ENCODE measurements around the gene GNAS-AS1.

The GNAS-AS1 gene

DNA sequence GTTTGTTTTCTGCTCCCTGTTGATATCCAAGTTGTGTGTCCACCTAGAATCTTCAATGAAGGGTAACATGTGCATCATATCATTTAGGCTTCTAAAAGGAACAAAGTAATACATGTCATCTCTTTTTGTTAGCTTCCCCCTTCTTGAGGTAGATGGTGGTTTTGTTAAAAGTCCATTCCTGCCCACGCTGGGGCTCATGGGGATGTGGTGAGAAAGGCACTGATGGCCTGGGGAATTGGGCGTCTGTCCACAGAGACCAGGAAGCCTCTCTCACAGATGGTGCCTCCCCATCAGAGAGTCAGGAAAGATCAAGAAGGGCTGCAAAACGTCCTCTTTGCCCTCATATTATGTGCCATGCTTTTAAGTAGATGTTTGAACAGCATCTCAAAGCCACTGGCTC, 34.3 kb upstream of the GNAS-AS1 start:
- no peak for DNase-seq

DNA sequence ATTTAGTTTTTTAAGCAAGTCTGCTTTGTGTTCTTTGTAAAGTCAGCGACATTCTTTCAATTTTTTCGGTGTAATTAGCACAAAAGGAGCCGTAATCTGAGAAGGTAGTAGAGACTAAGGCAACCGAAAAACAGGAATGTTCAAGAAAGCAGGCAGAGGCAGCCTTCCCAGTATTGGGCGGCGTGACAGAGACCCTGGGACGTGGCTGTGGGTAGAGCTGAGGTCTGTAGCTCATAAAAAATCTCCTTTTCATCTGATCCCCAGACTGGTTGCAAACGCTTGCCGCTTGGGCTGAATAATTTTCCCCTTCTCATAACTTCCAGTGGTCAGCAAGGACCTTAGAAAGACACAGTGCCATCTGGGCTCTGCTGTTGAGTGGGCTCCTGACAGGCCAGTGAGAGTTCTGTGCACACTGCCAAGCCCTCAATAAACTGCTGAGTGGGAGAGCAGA, 32.6 kb upstream of the GNAS-AS1 start:
- peak; percentile 83 for DNase-seq

DNA sequence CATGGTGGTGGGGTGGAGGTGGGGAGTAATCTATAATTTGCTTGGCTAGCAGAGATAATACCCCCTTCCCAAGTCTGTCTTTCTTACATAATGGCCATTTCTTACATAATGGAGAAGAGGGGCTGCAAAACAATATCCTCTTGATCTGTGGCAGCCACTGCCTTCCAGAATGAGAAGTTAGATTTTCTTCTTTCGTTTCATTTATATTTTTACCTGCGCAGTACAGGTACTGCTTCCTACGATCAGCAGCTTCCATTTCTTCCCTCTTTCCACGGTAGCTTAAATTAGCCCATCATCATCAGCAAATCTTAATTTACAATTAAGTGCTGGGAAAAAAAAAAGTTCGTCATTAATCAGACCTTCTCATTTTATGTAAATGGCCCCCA, 32.0 kb upstream of the GNAS-AS1 start:
- DNase-seq, result no peak

DNA sequence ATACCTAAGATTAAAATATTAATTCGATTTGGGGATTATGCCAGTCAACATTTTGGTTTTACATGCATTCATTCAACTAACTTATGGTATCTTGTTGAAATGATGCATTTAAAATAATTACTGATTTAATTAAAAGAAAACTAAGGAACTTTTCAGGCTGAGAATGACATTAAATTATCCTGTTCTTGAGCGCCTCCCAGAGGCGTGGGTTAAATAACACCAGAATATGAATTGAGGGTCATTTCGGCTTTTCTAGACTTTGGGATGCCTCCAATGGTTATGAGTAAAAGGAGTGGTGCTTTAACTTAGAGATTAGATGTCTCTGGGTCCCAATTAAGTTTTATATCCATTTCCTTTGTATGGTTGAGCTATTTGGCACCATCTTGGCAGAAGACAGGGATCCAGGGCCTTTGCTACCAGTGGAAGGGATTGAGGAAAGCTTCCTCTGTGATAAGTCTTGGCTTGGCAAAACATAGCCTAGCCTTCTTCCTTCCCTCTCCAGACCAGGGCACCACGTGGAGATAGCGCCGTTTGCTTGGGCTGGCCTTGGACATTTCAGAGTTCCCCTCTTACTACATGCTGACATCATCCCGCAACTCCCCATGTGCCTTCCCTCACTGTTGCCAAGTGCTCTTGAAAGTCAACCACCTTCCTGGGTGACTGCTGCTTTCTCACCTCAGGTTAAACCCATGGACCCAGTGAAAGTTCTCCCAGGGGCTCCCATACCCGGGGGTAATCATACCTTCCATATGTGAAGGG, 30.5 kb upstream of the GNAS-AS1 start:
- DNase-seq, result no peak

DNA sequence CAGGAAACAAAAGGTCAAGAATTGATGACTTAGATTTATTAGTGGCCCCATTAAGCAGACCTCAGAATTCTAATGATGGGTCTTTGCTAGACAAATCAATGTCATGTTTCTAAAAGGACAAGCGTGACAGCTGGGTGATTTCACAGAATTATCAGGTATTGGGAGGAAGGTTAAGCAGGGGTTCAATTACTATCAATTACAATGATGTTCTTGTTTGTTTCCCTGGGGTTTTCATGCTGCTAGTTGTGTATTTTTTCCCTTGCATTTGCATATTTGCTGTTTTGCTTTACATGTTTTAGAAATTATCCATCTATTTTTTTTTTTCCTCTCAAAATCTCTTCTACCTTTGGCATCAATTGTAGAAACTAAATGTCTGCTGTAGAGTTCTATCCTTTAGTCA, 29.7 kb upstream of the GNAS-AS1 start:
- no peak for DNase-seq

DNA sequence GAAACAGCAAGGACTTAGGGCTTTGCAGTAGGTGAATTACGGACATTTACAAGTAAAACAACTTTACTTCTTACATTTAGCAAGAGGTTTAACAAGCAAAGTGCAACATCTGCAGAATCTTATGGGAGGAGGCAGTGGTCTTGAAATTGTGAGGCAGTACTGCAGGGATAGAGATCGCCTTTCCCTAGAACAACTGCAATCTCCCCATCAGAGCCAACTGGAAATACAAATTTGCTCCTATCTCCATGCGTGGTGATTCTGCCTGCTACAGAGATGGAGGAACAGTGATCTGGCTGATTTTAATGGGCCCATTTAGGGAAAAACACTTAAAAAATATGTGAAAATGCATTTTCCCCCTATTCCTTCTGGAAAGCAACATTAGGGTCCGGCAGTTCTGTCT, 27.7 kb upstream of the GNAS-AS1 start:
- DNase-seq, result no peak

DNA sequence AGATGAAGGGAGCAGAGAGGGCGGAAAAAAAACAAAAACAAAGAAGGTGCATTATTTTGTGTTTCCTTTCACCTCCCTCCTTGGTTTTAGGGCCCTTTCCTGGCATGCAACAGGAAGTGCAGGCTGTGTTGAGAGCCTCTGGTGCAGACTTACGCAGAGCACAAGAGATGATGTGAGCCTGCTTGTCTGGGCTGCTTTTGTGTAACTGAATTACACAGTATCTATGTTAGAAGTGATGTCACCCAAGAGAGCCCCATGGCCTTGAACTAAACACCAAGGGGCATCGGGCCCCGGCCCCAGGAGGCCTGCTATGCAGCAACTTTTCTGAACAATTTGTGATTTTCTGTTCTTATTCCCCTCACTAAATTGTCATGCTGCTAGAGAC, 27.3 kb upstream of the GNAS-AS1 start:
- no peak for DNase-seq

DNA sequence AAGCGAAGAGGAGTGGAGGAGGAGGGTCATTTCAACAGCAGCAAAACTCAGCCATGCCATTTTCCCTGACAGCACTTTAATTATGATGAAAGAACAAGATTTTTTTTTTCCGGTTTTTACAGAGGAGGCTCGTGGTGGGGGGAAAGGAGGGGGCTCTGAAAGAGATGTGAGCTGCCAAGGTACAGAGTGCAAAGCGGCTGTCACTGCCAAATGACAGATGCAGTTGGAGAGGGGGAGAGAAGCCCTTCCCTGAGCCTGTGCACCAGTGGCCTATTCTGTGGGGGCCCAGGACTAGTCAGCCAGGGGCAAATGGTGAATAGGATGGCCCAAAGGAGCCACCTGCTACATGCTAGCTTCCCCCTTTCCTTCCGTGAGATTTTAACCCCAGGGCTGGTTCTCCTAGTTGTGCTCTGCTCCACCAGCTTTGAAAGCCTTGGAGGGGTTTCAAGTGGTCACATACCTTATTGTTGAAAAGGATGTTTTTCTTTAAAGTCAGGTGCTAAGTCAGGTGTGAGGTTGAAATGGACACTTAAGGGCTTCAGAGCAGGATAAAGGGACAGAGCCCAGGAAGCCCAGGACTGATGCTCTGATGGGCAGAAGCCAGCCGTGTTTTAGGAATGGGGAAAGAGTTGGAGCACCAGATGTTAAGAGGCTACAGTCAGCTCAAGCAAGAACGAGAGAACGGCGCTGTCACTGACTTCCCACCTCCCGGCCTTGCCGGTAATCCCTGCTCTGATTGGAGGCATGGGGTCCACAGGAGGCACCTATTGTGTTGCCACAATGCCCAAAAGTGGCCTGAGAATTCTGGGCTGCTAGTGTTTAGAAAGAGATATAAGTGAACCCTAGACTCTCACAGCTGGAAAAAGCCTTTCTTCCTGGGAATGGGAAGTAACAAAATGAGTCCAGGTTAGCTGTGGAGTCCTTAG, 26.6 kb upstream of the GNAS-AS1 start:
- DNase-seq, result no peak

DNA sequence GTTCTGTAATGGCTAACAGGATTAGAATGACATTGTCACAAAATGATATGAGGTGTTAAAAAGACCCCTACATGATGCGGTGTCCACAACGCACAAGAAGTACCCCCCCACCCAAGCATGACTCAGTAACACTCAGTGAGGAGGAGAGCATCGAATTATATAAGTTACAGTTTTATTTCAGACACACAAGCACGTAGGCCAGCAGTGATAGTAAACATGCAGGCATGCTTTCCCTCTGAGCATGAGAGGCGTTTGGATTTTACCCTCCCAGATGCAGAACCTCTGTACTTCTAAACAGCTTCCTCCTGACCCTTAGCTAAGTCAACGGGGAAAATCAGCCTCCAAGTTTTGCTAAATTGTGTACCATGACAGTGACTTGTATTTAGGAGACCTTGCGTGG, 25.7 kb upstream of the GNAS-AS1 start:
- DNase-seq, result no peak

DNA sequence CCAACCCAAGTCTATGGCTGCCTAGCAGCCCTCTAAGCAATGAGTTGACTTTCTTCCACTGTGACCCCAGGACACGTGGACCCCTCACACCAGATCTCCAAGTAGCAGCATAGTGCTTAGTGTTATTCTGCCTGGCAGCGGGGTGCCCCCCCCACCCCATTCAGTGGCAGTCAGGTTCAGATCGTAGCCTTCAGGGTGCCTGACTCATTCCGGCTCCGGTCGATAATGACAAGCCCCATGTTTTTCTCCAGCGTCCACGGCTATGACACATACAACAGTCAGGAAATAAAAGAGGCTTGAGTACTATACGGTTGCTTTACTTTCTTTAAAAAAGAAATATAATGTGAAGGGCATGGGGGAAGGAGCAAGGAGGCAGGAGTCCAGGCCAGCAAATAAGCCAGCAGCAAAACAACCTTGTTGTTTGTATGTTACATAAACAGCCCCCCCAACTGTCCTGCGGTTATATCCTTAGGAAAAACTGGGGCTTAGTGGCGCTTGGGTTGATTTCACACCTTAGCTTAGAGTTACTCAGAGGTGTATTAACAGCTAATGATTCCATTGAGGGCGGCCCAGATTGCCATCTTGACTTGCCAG, 24.9 kb upstream of the GNAS-AS1 start:
- DNase-seq, result peak; percentile 58

DNA sequence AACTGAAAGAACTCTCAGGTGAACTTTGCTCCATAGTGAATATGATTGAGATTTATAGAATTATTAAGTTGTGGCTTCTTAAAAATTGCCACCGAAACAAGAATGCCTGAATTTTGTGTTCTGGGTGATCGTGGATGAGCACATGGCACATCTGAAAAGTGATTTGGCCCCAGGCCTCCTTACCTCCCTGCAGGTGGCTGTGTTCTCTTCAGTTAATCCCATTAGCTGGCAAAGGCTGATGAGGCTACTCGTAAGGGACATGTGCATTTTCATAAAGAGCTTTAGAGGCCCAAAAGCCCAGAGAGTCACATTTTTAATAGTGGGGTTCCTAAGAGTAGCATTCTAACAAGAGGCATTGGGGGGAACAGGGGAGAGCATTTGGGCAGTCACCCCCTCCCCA, 24.4 kb upstream of the GNAS-AS1 start:
- no peak for DNase-seq

DNA sequence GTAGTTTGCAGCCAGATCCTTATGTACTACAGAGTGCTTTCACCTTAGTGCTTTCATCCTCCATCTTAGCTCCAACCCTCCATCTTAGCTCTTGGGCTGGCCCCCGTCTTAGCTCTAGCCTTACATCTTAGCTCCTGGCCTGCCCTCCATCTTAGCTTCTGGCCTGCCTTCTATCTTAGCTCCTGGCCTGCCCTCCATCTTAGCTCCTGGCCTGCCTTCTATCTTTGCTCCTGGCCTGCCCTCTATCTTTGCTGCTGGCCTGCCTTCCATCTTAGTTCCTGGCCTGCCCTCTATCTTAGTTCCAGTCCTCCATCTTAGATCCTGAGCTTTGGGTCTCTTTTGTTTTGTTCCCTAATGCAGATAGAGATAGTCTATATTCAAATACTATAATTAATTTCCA, 23.8 kb upstream of the GNAS-AS1 start:
- no peak for DNase-seq

DNA sequence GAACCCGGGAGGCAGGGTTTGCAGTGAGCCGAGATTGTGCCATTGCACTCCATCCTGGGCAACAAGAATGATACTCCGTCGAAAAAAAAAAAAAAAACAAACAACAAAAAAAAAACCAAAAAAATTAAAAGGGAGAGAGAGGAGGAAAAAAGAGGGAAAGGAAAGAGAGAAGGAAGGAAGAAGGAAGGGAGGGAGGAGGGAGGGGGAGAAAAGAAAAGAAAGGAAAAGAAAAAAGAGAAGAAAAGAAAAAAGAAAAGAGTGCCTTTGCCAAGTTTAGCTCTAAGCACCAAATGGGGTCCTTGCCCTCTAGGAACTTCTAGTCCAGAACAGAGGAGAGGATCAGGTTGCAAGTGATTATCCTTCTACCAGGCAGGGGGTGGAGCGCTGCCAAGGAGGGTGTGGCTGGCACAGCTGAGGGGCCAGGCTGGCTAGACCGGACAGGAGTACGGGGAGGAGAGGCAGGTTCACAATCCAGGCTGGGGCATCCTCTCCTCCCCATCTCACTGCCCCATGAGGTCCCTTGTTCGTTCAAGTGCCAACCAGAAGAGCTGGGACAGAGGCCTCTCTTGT, 20.9 kb upstream of the GNAS-AS1 start:
- no peak for DNase-seq

DNA sequence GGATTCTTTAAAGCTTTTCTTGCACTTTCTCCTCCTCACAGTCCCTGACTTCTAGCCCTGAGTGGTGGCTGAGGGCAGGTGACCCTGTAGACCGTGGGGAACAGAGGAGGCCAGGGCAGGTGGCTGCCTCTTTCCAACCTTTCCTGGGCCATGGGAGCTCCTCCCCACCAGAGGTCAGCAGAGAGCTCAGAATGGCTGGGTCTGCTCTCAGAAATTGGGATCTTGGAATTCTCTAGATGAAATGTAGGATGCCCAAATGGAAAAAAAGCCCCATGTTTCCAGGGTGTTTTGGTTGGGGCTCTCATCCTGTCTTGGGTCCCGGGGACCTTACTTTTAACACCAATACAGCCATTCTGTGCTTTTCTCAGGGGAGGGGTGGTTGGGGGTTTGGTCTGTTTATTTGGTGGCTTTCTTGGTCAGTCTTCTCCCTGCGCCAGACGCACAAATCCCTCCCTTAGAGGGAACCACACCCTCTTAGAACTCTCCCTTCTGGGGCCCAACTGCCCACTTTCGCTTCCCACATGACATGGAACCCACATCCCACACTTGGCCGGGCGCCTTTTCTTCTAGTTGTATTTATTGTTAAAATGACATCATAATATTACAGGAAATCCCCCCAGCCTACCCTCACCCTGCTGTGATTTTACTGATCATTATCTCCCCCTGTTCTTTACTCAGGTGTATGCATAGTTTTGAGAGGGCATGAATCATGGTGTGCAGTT, 19.8 kb upstream of the GNAS-AS1 start:
- DNase-seq, result peak; percentile 64

DNA sequence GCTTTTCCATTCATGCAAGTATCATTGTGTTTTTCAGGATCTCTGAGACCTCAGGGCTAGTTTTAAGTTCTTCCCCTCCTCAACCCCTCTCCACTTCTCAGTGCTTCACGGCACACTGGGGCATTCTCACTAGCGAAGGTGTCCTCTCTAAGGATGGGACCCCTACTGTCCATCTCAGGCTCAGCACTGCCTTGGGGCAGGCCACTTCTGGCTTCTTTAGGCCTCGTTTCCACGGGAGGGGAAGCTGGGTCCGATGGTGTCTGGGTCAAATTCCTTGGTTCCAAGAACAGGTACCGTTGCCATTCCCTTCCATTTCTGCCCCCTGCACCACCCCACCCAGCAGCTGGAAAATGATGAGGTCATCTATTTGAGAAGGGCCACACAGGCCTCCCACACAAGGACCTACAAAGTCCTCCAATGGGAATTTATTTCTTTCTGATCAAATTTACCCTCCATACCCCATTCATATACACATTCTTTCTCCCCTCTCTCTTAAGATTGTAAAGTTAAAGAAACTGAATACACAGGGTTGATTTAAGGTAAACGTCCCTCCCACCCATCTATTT, 19.0 kb upstream of the GNAS-AS1 start:
- DNase-seq, result no peak

DNA sequence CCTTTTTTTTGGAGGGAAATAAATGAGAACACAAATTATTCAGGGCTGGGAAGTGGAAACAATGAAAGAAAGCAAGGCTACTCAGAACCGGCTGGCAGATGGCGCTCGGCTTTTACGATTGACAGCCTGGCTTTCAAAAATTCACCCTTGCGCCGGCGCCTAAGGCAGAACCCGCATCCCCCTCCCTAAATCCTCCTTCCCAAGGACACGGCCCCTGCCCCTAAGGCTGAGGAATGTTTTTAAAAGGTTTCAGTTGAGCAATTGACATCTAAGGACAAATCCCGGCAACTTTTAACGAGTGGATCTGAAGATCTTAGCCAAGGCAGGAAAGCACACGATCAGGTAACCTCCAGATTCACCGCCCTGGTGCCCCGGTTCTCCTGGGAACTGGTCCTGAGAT, 18.1 kb upstream of the GNAS-AS1 start:
- DNase-seq, result peak; percentile 26

DNA sequence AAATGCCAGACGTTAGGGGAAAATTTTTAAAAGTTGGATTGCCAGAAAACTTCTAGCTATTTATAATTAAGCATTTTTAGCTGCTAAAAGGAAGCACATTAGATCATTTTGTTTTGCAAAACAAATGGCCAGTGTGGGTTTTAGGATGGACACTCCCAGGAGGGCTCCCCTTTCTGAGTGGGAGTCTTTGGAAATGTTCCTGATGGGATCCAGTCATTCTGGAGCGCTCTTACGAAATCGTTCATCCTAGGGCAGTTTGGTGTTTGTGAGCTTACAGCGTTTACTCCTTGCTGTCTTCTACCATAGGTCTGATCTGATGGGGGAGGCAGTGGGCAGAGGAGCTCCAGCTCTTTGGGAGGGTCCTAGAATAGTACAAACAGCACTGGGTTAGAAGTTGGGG, 16.5 kb upstream of the GNAS-AS1 start:
- no peak for DNase-seq

DNA sequence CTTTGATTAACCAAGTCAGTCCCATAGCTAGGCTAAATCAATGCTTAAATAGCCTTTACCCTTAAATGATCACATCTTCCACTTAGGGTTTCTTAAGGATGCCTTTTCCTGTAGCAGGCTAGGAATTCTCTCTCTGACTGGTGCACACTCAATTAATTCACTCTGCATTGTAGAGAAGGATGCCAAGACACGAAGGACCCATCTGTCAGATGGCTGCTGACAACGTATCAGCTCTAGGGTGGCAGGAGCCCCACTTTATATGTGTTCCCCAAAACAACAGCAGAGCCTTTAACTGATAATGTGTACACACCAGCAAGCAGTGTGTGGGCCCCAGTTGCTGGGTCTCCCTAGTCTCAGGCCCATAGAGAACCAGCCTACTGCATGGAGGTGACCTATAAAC, 15.1 kb upstream of the GNAS-AS1 start:
- DNase-seq, result no peak

DNA sequence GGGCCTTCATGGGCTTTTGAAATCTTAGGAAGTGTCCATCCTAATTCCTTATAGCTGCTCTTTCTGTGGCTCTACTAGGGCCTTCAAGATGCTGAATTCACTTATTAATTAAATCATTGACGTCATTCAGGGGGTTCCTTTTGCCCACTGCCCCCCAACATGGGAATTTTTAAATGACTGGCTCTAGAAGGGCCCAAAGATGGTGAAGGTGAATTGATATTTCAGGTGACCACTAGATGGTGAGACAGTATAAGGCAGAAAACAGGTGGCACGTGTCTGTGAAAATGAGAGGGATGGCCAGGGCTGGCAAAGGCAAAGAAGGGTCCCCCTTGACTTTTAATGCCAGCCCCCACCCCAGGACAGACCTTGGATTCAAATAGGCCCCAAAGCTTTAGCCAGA, 13.6 kb upstream of the GNAS-AS1 start:
- DNase-seq, result no peak

DNA sequence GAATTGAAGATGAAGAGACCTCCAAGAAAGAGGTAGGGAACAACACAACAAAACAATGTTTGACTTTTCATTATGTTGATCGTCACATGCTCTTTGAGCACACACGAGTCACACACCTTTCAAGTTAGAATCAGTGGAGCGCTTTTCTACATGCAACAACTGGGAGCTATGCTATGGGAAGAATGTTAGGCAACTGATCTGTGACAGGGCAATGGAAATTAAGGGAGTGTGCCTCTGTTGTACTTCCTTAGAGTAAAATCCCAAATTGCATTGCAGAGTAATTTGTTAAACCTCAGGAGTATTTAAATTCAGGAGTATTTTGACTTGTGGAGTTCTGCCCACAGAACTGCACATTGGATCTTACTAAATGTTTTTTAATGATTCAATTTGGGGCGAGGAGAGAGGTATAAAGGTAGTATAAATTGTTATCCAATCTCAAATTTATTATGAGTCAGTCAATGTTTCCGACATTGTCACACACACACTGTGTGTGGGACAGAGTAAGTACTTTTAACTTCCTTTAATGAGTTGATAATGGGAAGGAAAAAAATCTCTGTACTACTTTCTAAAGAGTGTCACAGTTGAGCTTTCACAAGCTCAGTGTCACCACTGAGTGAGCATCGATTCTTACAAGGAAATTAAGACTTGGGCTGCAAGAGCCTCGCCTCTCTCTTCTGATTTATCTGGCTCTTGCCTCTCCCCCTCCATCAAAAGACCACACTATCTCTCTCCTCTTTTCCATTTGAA, 12.5 kb upstream of the GNAS-AS1 start:
- DNase-seq, result no peak

All from fibroblast of skin of scalp (primary cell).